Measurements from ENCODE around the gene NOS1. TPM values are rescaled to one million over a fixed set of nuclear protein-coding genes. Genes with fewer than 3 reads are reported as not detected.
A peak's percentile ranks its signal among the peaks of the same experiment; 100 is the strongest.

NOS1 gene
- 0.80 to 0.95 TPM (median 0.84 TPM) in 3 replicates for total RNA-seq

DNA sequence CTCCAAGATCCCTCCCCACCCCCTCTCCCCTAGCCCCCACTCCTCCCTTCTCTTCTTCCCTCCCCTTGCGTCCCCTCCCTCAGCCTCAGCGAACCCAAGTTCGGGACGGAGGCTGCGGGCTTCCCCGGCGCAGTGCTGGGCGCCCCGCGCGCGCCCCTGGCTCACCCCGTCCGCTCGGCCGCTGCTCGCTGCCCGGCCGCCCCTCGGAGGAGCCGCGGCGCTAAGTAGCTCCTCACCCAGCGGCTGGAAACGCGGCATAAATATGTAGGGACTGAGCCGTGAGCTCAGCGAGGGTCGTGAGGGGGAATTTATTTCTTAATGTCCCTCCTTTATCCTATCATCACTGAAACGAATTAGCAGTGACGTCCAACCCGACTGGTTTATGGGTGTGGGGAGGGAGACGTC is at the start of gene NOS1:
Gene NOS1 (minus strand): TSS at position 280 of the 405 bp plus-strand sequence. CDS start 30,557 bp downstream, outside the sequence.
- Mint-ChIP-seq H3K27ac (no peak within 1 kb of the TSS), H3K9me3 (no peaks in the 10 kb centered on the region)

DNA sequence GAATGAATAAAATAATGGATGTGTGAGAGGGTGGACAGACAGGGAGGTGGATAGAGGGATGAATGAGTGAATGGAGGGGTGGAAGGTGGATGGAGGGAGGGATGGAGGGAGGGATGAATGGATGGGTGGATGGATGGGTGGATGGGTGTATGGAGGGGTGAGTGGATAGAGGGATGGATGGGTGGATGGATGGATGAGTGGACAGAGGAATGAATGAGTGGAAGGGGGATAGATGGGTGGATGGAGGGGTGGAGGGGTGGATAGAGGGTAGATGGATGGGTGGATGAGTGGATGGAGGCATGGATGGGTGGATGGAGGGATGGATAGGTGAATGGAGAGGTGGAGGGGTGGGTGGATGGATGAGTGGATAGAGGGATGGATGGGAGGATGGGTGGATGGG is 47.9 kb upstream of the NOS1 start:
- no peak overlapping the region for H3K4me3 Mint-ChIP-seq
- H3K27ac Mint-ChIP-seq = no peak overlapping the region
- no peak for DNase-seq (ENCODE audit: low spot score in 2 of 2, unreplicated experiment in 2 of 2)
- H3K4me1 Mint-ChIP-seq = peaks cover 9% of the 10 kb centered on the region
- H3K27me3 Mint-ChIP-seq (ENCODE audit: low read depth) = peaks cover 23% of the 10 kb centered on the region
- no peaks in the 10 kb centered on the region for H3K9me3 Mint-ChIP-seq
- H3K36me3 Mint-ChIP-seq = no peaks in the 10 kb centered on the region
- TF ChIP-seq, protein P1, sequence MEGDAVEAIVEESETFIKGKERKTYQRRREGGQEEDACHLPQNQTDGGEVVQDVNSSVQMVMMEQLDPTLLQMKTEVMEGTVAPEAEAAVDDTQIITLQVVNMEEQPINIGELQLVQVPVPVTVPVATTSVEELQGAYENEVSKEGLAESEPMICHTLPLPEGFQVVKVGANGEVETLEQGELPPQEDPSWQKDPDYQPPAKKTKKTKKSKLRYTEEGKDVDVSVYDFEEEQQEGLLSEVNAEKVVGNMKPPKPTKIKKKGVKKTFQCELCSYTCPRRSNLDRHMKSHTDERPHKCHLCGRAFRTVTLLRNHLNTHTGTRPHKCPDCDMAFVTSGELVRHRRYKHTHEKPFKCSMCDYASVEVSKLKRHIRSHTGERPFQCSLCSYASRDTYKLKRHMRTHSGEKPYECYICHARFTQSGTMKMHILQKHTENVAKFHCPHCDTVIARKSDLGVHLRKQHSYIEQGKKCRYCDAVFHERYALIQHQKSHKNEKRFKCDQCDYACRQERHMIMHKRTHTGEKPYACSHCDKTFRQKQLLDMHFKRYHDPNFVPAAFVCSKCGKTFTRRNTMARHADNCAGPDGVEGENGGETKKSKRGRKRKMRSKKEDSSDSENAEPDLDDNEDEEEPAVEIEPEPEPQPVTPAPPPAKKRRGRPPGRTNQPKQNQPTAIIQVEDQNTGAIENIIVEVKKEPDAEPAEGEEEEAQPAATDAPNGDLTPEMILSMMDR (IDR thresholded peaks at IDR 0.05; ENCODE audit: unreplicated experiment) = no peak

More for the DNA sequence above, at the start of gene NOS1:
- TF ChIP-seq, protein P1 (IDR thresholded peaks at IDR 0.05; ENCODE audit: unreplicated experiment) = no peak
- Mint-ChIP-seq H3K27me3 (ENCODE audit: low read depth) (peaks cover 97% of the 10 kb centered on the region), H3K4me3 (peak within 1 kb of the TSS; percentile 26), H3K36me3 (no peaks in the 10 kb centered on the region), H3K4me1 (no peaks in the 10 kb centered on the region)
- no peak for DNase-seq (ENCODE audit: low spot score in 2 of 2, unreplicated experiment in 2 of 2)

GRCh38 chr12:117408161-117408791 is 46.9 kb upstream of the NOS1 start:
- Mint-ChIP-seq H3K27ac (peak overlapping the region; percentile 60), H3K4me1 (peaks cover 9% of the 10 kb centered on the region)
- DNase-seq (ENCODE audit: low spot score in 2 of 2, unreplicated experiment in 2 of 2) = no peak

DNA sequence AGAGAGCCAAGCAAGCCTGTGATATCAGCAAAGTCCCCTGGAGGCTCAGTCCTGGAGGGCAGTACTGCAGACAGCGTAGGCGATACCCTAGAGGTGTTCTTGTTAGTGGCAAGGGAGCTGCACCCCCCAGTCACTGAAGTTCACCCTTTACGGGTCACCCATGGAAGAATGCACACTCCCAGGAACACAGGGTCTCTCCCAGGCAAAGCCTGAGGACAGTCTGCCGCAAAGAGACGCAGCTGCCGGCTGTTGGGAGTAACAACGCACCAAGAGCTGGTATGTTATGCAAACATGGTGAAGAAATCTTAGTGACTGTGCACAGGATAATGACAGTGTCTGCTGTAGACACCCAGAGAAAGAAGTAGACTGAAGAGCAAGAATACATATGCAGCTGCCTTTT is 43.5 kb upstream of the NOS1 start:
- no peak overlapping the region for H3K4me3 Mint-ChIP-seq
- H3K36me3 Mint-ChIP-seq = no peaks in the 10 kb centered on the region
- DNase-seq (ENCODE audit: low spot score in 2 of 2, unreplicated experiment in 2 of 2) = no peak
- H3K9me3 Mint-ChIP-seq = peaks cover 3% of the 10 kb centered on the region
- TF ChIP-seq, protein P1 (IDR thresholded peaks at IDR 0.05; ENCODE audit: unreplicated experiment) = no peak
- H3K27me3 Mint-ChIP-seq (ENCODE audit: low read depth) = peaks cover 32% of the 10 kb centered on the region
- H3K27ac Mint-ChIP-seq = no peak overlapping the region
- H3K4me1 Mint-ChIP-seq = peaks cover 9% of the 10 kb centered on the region

More at GRCh38 chr12:117408161-117408791, 46.9 kb upstream of the NOS1 start:
- TF ChIP-seq, protein P1 (IDR thresholded peaks at IDR 0.05; ENCODE audit: unreplicated experiment) = no peak
- H3K4me3 Mint-ChIP-seq = no peak overlapping the region
- peaks cover 27% of the 10 kb centered on the region for H3K27me3 Mint-ChIP-seq (ENCODE audit: low read depth)
- no peaks in the 10 kb centered on the region for H3K9me3 Mint-ChIP-seq
- no peaks in the 10 kb centered on the region for H3K36me3 Mint-ChIP-seq

GRCh38 chr12:117404203-117404853 is 42.9 kb upstream of the NOS1 start:
- peaks cover 32% of the 10 kb centered on the region for H3K27me3 Mint-ChIP-seq (ENCODE audit: low read depth)
- H3K4me1 Mint-ChIP-seq = peaks cover 9% of the 10 kb centered on the region
- H3K9me3 Mint-ChIP-seq = peaks cover 8% of the 10 kb centered on the region
- no peak overlapping the region for H3K27ac Mint-ChIP-seq
- DNase-seq (ENCODE audit: low spot score in 2 of 2, unreplicated experiment in 2 of 2) = no peak
- no peak overlapping the region for H3K4me3 Mint-ChIP-seq
- no peaks in the 10 kb centered on the region for H3K36me3 Mint-ChIP-seq
- TF ChIP-seq, protein P1 (IDR thresholded peaks at IDR 0.05; ENCODE audit: unreplicated experiment) = no peak

Measured in mesothelial cell of epicardium (in vitro differentiated cells).